Vagina (tissue), 2 donors: ENCODE measurements around the gene KIF3A.
A peak's percentile ranks its signal among the peaks of the same experiment; 100 is the strongest.

ENCODE experiments used
- CTCF ChIP-seq, 3 experiments: fragments of 450-650 bp in 2 of 3; fragments of 200-600 bp in 1 of 3; sonication (generic) in 1 of 3; IDR thresholded peaks; one replicate each; pipeline ENCODE4 v1.5.1; 2017 to 2019; ENCODE audit warnings: antibody characterized with exemption in 3 of 3, mild to moderate bottlenecking in 2 of 3, moderate library complexity in 2 of 3
- POLR2A ChIP-seq, 2 donors: fragments of 450-650 bp; IDR thresholded peaks; one replicate each; pipeline ENCODE4 v1.6.1; 2017; ENCODE audit warnings: antibody characterized with exemption in 2 of 2, mild to moderate bottlenecking in 2 of 2, moderate library complexity in 2 of 2
- POLR2AphosphoS5 ChIP-seq, 2 donors: sonication (generic); formaldehyde crosslinking; IDR thresholded peaks; one replicate each; pipeline ENCODE4 v1.9.0; 2017; ENCODE audit warnings: antibody characterized with exemption in 2 of 2, mild to moderate bottlenecking in 2 of 2, low read depth in 1 of 2; ENCODE audit not compliant: insufficient read depth in 1 of 2

- TF ChIP-seq POLR2A (IDR thresholded peaks at IDR 0.05) (peak in 1 of 2 donors; percentile 40), CTCF (IDR thresholded peaks at IDR 0.05) (no peak), POLR2AphosphoS5 (IDR thresholded peaks at IDR 0.05; ENCODE audit: insufficient read depth in 1 of 2, low read depth in 1 of 2) (peak; percentile 83 to 95)
Measured at GRCh38 chr5:132736853-132737833, at the start of gene KIF3A.
